ENCODE results near the gene TNS4. TPM values are rescaled to one million over a fixed set of nuclear protein-coding genes. Genes with fewer than 3 reads are reported as not detected.

TNS4 gene
- polyA plus RNA-seq, 2 of the 4 experiments (the other 2 are of a cell fraction), result 24.2 to 73.5 TPM

DNA sequence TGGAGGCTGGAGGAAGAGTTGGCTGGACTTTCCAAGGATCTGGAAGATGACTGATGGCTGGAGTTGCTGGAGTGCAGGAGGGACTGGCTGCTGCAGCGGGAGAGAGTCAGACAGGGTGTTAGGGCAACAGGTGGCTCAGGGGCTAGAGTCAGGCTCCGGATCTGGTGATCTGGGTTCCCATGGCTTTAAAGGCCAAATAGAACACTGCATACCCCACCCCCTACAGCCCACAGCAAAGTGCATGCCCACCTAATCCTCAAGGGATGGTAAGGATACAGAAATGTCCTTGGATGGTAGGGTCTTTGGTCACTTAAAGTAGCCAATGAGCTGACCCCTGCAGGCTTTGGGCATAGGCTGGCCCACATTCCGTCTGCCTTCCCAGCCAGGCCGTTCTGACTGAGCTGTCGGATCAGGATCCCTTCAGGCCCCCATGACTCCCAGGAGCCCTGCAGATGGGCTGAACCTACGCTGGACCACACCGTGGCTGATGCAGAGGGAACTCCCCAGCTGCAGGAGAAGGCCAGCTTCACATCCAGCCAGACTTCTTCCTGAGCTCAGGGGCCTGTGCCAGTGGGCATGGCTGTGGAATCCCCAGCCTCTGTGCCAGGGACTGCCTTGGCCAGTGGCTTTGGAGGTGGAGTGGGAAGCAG, 13.9 kb downstream of the TNS4 start:
- H3K9me3 ChIP-seq, result no peaks in the 10 kb centered on the region
- DNase-seq (ENCODE audit: low read depth in 1 of 2, low spot score in 1 of 2) (no peak), ATAC-seq (no peak), FAIRE-seq (no peak)
- no peak overlapping the region for H3K4me3 ChIP-seq
- POLR2A ChIA-PET, result interaction anchor here (0.6 to 4.7 kb wide), 11 partner anchors 7 to 417 kb away, joined by 3 to 42 read pairs (median 7); no protein-coding TSS in a partner anchor
- 86% methylated on average over 7 of the region's 7 CpGs for WGBS (ENCODE audit: missing lambda C conversion rate)
- H3K4me1 ChIP-seq, result peaks cover 98% of the 10 kb centered on the region
- peak overlapping the region; percentile 96 to 97 for H3K27ac ChIP-seq
- peak overlapping the region; percentile 61 for H3K4me2 ChIP-seq
- CTCF ChIA-PET, result interaction anchor here (0.8 to 15.5 kb wide), 14 partner anchors 8 to 170 kb away, joined by 3 to 379 read pairs (median 4); partner anchors contain the start of gene TNS4
- TF ChIP-seq MAX (IDR thresholded peaks at IDR 0.05) (0 out of 2 replicates have a peak, but pooled peaks have one; percentile 13), FOSL2 (IDR thresholded peaks at IDR 0.05) (no peak), FOSL2 (CRISPR knock-in tag; IDR thresholded peaks at IDR 0.05) (no peak), FOSB (CRISPR knock-in tag; IDR thresholded peaks at IDR 0.05) (peak; percentile 9; the same call in 1 of the 2 replicates), MAZ (IDR thresholded peaks at IDR 0.05; ENCODE audit: borderline replicate concordance, low read depth, low read length) (no peak), BCL3 (IDR thresholded peaks at IDR 0.05) (0 out of 3 replicates have a peak, but pooled peaks have one; percentile 25), HOXB5 (CRISPR knock-in tag; IDR thresholded peaks at IDR 0.05) (peak; percentile 38), POLR2AphosphoS2 (conservative IDR thresholded peaks at IDR 0.05; ENCODE audit: low read length) (peak; percentile 95), EP300 (IDR thresholded peaks at IDR 0.05) (no peak), HOXB13 (CRISPR knock-in tag; IDR thresholded peaks at IDR 0.05; ENCODE audit: low read depth) (peak; percentile 74; the same call in 1 of the 2 replicates), TP53 (CRISPR knock-in tag; IDR thresholded peaks at IDR 0.05) (no peak; the same call in 1 of the 2 replicates)
- TF ChIP-seq, protein P1, sequence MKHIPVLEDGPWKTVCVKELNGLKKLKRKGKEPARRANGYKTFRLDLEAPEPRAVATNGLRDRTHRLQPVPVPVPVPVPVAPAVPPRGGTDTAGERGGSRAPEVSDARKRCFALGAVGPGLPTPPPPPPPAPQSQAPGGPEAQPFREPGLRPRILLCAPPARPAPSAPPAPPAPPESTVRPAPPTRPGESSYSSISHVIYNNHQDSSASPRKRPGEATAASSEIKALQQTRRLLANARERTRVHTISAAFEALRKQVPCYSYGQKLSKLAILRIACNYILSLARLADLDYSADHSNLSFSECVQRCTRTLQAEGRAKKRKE (CRISPR knock-in tag; IDR thresholded peaks at IDR 0.05; ENCODE audit: low read depth), result 0 out of 2 replicates have a peak, but pooled peaks have one; percentile 31

- peak; percentile 100 for FAIRE-seq
- no peak overlapping the region for H3K4me3 ChIP-seq
- H3K4me1 ChIP-seq, result peaks cover 98% of the 10 kb centered on the region
- CTCF ChIA-PET, result interaction anchor here (0.8 to 15.5 kb wide), 20 partner anchors 9 to 125 kb away, joined by 3 to 379 read pairs (median 5); partner anchors contain the start of gene TNS4
- POLR2A ChIA-PET, result interaction anchor here (0.6 to 4.7 kb wide), 28 partner anchors 8 to 418 kb away, joined by 3 to 42 read pairs (median 5); partner anchors contain the start of genes SMARCE1 and TNS4
- peak; percentile 2 to 52; a peak in 5 of 6 replicates for ATAC-seq
- 29% methylated on average over 12 of the region's 12 CpGs for WGBS (ENCODE audit: missing lambda C conversion rate)
- peak overlapping the region; percentile 61 for H3K4me2 ChIP-seq
- H3K9me3 ChIP-seq, result no peaks in the 10 kb centered on the region
- peak overlapping the region; percentile 96 to 97 for H3K27ac ChIP-seq
- peak in 1 of 2 experiments; percentile 35 for DNase-seq (ENCODE audit: low read depth in 1 of 2, low spot score in 1 of 2)
- TF ChIP-seq JUN (IDR thresholded peaks at IDR 0.05), result no peak; a peak in 1 of 5 replicates
- TF ChIP-seq MAX (IDR thresholded peaks at IDR 0.05), result peak; percentile 98
- TF ChIP-seq, protein P1 (CRISPR knock-in tag; IDR thresholded peaks at IDR 0.05; ENCODE audit: low read depth), result peak; percentile 87
- TF ChIP-seq CHD2 (IDR thresholded peaks at IDR 0.05; ENCODE audit: low read length, partially characterized antibody), result no peak
- TF ChIP-seq, protein P2, sequence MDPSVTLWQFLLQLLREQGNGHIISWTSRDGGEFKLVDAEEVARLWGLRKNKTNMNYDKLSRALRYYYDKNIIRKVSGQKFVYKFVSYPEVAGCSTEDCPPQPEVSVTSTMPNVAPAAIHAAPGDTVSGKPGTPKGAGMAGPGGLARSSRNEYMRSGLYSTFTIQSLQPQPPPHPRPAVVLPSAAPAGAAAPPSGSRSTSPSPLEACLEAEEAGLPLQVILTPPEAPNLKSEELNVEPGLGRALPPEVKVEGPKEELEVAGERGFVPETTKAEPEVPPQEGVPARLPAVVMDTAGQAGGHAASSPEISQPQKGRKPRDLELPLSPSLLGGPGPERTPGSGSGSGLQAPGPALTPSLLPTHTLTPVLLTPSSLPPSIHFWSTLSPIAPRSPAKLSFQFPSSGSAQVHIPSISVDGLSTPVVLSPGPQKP (IDR thresholded peaks at IDR 0.05; ENCODE audit: low read depth, low read length), result no peak
- no peak for TF ChIP-seq BCL3 (IDR thresholded peaks at IDR 0.05)
- no peak; the same call in 1 of the 2 replicates for TF ChIP-seq CHD4 (IDR thresholded peaks at IDR 0.05; ENCODE audit: borderline replicate concordance)
- TF ChIP-seq POLR2AphosphoS2 (conservative IDR thresholded peaks at IDR 0.05; ENCODE audit: low read length), result no peak; the same call in 1 of the 2 replicates
- TF ChIP-seq RAD21 (conservative IDR thresholded peaks at IDR 0.05 in 1 of 2, IDR thresholded peaks at IDR 0.05 in 1 of 2), result no peak; a peak in 2 of 5 replicates
- TF ChIP-seq FOXS1 (CRISPR knock-in tag; IDR thresholded peaks at IDR 0.05), result no peak; the same call in none of the 2 replicates
- TF ChIP-seq HEYL (CRISPR knock-in tag; IDR thresholded peaks at IDR 0.05), result peak; percentile 89; the same call in 1 of the 2 replicates
- TF ChIP-seq FOSB (CRISPR knock-in tag; IDR thresholded peaks at IDR 0.05), result peak; percentile 66
- TF ChIP-seq RNF2 (IDR thresholded peaks at IDR 0.05; ENCODE audit: borderline replicate concordance, low read depth), result no peak
- no peak for TF ChIP-seq RCOR1 (IDR thresholded peaks at IDR 0.05; ENCODE audit: low read depth, low read length)
- no peak for TF ChIP-seq ZC3H11A (IDR thresholded peaks at IDR 0.05)
- TF ChIP-seq HDAC2 (IDR thresholded peaks at IDR 0.05), result no peak
- TF ChIP-seq SREBF2 (IDR thresholded peaks at IDR 0.05), result no peak
- peak; percentile 78; the same call in 1 of the 2 replicates for TF ChIP-seq RARB (CRISPR knock-in tag; IDR thresholded peaks at IDR 0.05)
- TF ChIP-seq TFCP2L1 (CRISPR knock-in tag; IDR thresholded peaks at IDR 0.05), result no peak
- TF ChIP-seq MAFK (IDR thresholded peaks at IDR 0.05; ENCODE audit: partially characterized antibody), result no peak
Measured at GRCh38 chr17:40486522-40487370, 14.7 kb downstream of the TNS4 start.
